Mesenchymal stem cell (in vitro differentiated cells and primary cell): ENCODE data around the gene HSPA9.

Source experiments
- DNase-seq: peaks from one replicate; pipeline ENCODE4 v3.0.0-alpha.2; 2013
- H2AFZ ChIP-seq: one replicate; pipeline ENCODE4 v1.6.1; 2013; ENCODE audit warnings: low read depth, mild to moderate bottlenecking, control low read depth, inconsistent platforms, low read length, moderate library complexity
- H2AK5ac ChIP-seq: 2 replicates; pipeline ENCODE4 v1.6.1; 2013; ENCODE audit warnings: low read length, moderate library complexity, mild to moderate bottlenecking, inconsistent platforms; ENCODE audit not compliant: severe bottlenecking
- H2BK120ac ChIP-seq: one replicate; pipeline ENCODE4 v1.6.1; 2013; ENCODE audit warnings: low read depth, mild to moderate bottlenecking, inconsistent platforms, low read length, moderate library complexity
- H2BK12ac ChIP-seq, 2 experiments: one replicate each; pipeline ENCODE4 v1.6.1; 2013; ENCODE audit warnings: inconsistent platforms in 2 of 2, low read length in 2 of 2, mild to moderate bottlenecking in 2 of 2, moderate library complexity in 2 of 2, control low read depth in 1 of 2
- H2BK15ac ChIP-seq: one replicate; pipeline ENCODE4 v1.6.1; 2013; ENCODE audit warnings: mild to moderate bottlenecking, low read depth, inconsistent platforms; ENCODE audit not compliant: poor library complexity, severe bottlenecking
- H2BK5ac ChIP-seq: 2 replicates; pipeline ENCODE4 v1.6.1; 2013; ENCODE audit warnings: low read depth, mild to moderate bottlenecking, low read length, control low read depth, inconsistent platforms; ENCODE audit not compliant: poor library complexity, severe bottlenecking
- H3K14ac ChIP-seq, 2 experiments: one replicate each; pipeline ENCODE4 v1.6.1; 2013; ENCODE audit warnings: inconsistent platforms in 2 of 2, low read length in 2 of 2, control low read depth in 1 of 2, mild to moderate bottlenecking in 1 of 2, moderate library complexity in 1 of 2
- H3K18ac ChIP-seq, 2 experiments: one replicate each; pipeline ENCODE4 v1.6.1; 2013; ENCODE audit warnings: inconsistent platforms in 2 of 2, low read length in 2 of 2, control low read depth in 1 of 2, low read depth in 1 of 2, mild to moderate bottlenecking in 1 of 2
- H3K23ac ChIP-seq, 2 experiments: one replicate each; pipeline ENCODE4 v1.6.1; 2013; ENCODE audit warnings: inconsistent platforms in 2 of 2, low read length in 2 of 2, mild to moderate bottlenecking in 2 of 2, moderate library complexity in 2 of 2, control low read depth in 1 of 2
- H3K27ac ChIP-seq: 2 replicates; pipeline ENCODE4 v1.5.1; 2013; ENCODE audit warnings: mild to moderate bottlenecking, moderate library complexity, low read length, control low read depth, inconsistent platforms; ENCODE audit not compliant: poor library complexity, severe bottlenecking
- H3K27me3 ChIP-seq, 2 experiments: 2 replicates each; pipeline versions ENCODE4 v1.6.1 to v1.7.0; 2013; ENCODE audit warnings: low read length in 2 of 2, mild to moderate bottlenecking in 2 of 2, moderate library complexity in 2 of 2, control low read depth in 1 of 2, inconsistent platforms in 1 of 2; ENCODE audit not compliant: control insufficient read depth in 1 of 2, insufficient read depth in 1 of 2
- H3K36me3 ChIP-seq, 2 experiments: 2 replicates each; pipeline versions ENCODE4 v1.6.1 to v1.7.0; 2013; ENCODE audit warnings: low read length in 2 of 2, control low read depth in 1 of 2, inconsistent platforms in 1 of 2, low read depth in 1 of 2, mild to moderate bottlenecking in 1 of 2; ENCODE audit not compliant: insufficient read depth in 2 of 2, control insufficient read depth in 1 of 2
- H3K4ac ChIP-seq, 2 experiments: one replicate each; pipeline ENCODE4 v1.6.1; 2013; ENCODE audit warnings: inconsistent platforms in 2 of 2, low read length in 2 of 2, mild to moderate bottlenecking in 2 of 2, moderate library complexity in 2 of 2, control low read depth in 1 of 2, low read depth in 1 of 2
- H3K4me1 ChIP-seq: 2 replicates; pipeline ENCODE4 v1.6.1; 2013; ENCODE audit warnings: low read depth, low read length, control low read depth; ENCODE audit not compliant: control insufficient read depth, insufficient read depth
- H3K4me2 ChIP-seq: 2 replicates; pipeline ENCODE4 v1.6.1; 2013; ENCODE audit warnings: low read length, mild to moderate bottlenecking, inconsistent platforms; ENCODE audit not compliant: poor library complexity, severe bottlenecking
- H3K4me3 ChIP-seq, 2 experiments: 2 replicates each; pipeline versions ENCODE4 v1.5.1 to v1.7.0; 2013; ENCODE audit warnings: low read length in 2 of 2, mild to moderate bottlenecking in 2 of 2, control low read depth in 1 of 2, low read depth in 1 of 2; ENCODE audit not compliant: insufficient read depth in 1 of 2
- H3K79me1 ChIP-seq: replicated peaks from 2 replicates; pipeline ENCODE4 v1.6.1; 2013; ENCODE audit warnings: mild to moderate bottlenecking, control low read depth, low read length, inconsistent platforms; ENCODE audit not compliant: poor library complexity, severe bottlenecking
- H3K9ac ChIP-seq: 2 replicates; pipeline ENCODE4 v1.7.0; 2013; ENCODE audit warnings: mild to moderate bottlenecking, low read length, moderate library complexity
- H3K9me3 ChIP-seq: 2 replicates; pipeline ENCODE4 v1.7.0; 2013; ENCODE audit warnings: mild to moderate bottlenecking, low read length; ENCODE audit not compliant: control insufficient read depth
- H4K8ac ChIP-seq: one replicate; pipeline ENCODE4 v1.6.1; 2013; ENCODE audit warnings: inconsistent platforms, mild to moderate bottlenecking, low read length, moderate library complexity
- H4K91ac ChIP-seq: one replicate; pipeline ENCODE4 v1.6.1; 2013; ENCODE audit warnings: mild to moderate bottlenecking, low read length, inconsistent platforms
- WGBS: methylation state at CpG from one replicate; pipeline ENCODE4 v1.1.7; 2013; ENCODE audit warnings: mixed read lengths; 5-methylcytosine and 5-hydroxymethylcytosine counted together

HSPA9 gene

DNA sequence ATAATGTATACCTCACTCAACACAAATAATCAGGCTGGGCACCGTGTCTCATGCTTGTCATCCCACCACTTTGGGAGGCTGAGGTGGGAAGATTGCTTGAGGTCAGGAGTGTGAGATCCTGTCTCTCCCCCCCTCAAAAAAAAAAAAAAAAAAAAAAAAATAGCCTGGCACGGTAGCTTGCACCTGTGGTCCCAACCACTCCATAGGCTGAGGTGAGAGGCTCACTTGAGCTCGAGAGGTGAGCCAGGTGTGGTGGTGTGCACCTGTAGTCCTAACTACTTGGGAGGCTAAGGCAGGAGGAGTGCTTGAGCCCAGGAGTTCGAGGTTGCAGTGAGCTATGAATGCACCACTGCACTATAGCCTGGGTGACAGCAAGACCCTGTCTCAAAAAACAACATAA, 22.5 kb downstream of the HSPA9 start:
- no peaks in the 10 kb centered on the region for H3K27me3 ChIP-seq
- no peaks in the 10 kb centered on the region for H3K9me3 ChIP-seq
- no peak overlapping the region for H2AK5ac ChIP-seq
- H4K8ac ChIP-seq, result no peak overlapping the region
- no peak overlapping the region for H2BK5ac ChIP-seq
- H3K23ac ChIP-seq, result no peak overlapping the region
- no peak overlapping the region for H3K4ac ChIP-seq
- no peak overlapping the region for H3K9ac ChIP-seq
- no peak overlapping the region for H2BK15ac ChIP-seq
- H2BK12ac ChIP-seq, result no peak overlapping the region
- peaks cover 17 to 63% of the 10 kb centered on the region in 2 experiments for H3K36me3 ChIP-seq
- H2AFZ ChIP-seq, result no peak overlapping the region
- WGBS, result 94% methylated on average over 3 of the region's 4 CpGs
- no peak overlapping the region for H3K14ac ChIP-seq
- H3K4me3 ChIP-seq, result no peak overlapping the region
- H2BK120ac ChIP-seq, result no peak overlapping the region
- H3K27ac ChIP-seq, result no peak overlapping the region
- H3K4me1 ChIP-seq, result no peaks in the 10 kb centered on the region
- peaks cover 13% of the 10 kb centered on the region for H3K79me1 ChIP-seq
- H3K18ac ChIP-seq, result peak overlapping the region in 1 of 2 experiments; percentile 16
- H4K91ac ChIP-seq, result no peak overlapping the region
- no peak overlapping the region for H3K4me2 ChIP-seq
- DNase-seq, result no peak

DNA sequence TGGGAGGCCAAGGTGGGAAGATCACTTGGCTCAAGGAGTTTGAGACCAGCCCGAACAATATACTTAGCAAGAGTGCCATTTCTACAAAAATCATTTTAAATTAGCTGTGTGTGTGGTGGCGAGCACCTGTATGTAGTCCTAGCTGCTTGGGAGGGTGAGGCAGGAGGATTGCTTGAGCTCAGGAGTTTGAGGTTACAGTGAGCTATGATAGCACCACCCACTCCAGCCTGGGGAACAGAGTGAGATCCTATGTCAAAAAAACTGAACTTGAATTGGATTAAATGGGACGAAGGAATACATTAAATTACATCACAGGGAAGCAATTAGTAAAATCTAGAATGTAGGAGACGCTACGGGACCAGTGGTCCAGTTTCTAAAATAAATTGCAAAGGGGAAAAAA, 25.8 kb downstream of the HSPA9 start:
- no peak for DNase-seq
- Histone ChIP-seq H3K23ac (no peak overlapping the region), H3K4me3 (no peak overlapping the region), H3K4me1 (peaks cover 9% of the 10 kb centered on the region), H3K14ac (no peak overlapping the region), H3K18ac (no peak overlapping the region), H3K4ac (no peak overlapping the region), H2BK15ac (no peak overlapping the region), H2BK120ac (no peak overlapping the region), H3K36me3 (peaks cover 10 to 30% of the 10 kb centered on the region in 2 experiments), H4K91ac (no peak overlapping the region), H3K9ac (peak overlapping the region; percentile 24), H2BK5ac (no peak overlapping the region), H4K8ac (no peak overlapping the region), H3K4me2 (no peak overlapping the region), H2AFZ (no peak overlapping the region), H2BK12ac (no peak overlapping the region), H3K79me1 (peaks cover 12% of the 10 kb centered on the region), H3K27me3 (no peaks in the 10 kb centered on the region), H3K9me3 (no peaks in the 10 kb centered on the region), H3K27ac (no peak overlapping the region), H2AK5ac (no peak overlapping the region)
- 99% methylated on average over 4 of the region's 5 CpGs for WGBS

DNA sequence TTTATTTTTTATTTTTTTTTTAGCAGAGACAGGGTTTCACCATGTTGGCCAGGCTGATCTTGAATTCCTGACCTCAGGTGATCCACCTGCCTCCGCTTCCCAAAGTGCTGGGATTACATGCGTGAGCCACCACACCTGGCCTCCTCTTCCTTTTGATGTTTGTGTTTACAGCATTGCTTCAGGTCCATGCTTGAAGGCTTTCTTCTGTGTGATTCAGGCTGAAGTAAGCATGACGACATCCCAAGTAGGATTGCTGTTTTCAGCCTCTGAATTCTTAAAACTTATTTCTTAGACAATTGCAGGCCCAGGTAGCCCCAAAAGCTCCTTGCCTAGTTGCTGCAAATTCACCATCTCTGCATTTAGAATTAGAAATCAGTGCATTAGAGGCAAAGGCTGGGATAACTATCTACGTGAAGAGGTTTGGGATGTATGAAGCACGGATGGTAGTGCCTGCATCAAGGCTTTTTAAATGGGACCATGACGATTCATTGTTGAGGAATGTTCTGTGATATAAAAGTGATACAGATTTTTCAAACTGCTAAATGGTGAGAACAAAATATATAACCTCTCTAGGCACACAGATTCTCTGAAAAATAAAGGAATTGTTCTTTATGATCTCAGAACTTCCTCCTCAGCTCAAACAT, 29.2 kb downstream of the HSPA9 start:
- H3K79me1 ChIP-seq, result peaks cover 9% of the 10 kb centered on the region
- H3K27me3 ChIP-seq, result no peaks in the 10 kb centered on the region
- no peak overlapping the region for H4K8ac ChIP-seq
- H2BK15ac ChIP-seq, result no peak overlapping the region
- H2BK12ac ChIP-seq, result no peak overlapping the region
- 95% methylated on average over 5 of the region's 6 CpGs for WGBS
- no peak overlapping the region for H3K14ac ChIP-seq
- peak; percentile 42 for DNase-seq
- H3K4ac ChIP-seq, result no peak overlapping the region
- no peak overlapping the region for H3K4me2 ChIP-seq
- peak overlapping the region; percentile 17 for H3K9ac ChIP-seq
- no peak overlapping the region for H3K23ac ChIP-seq
- H3K4me3 ChIP-seq, result no peak overlapping the region
- H4K91ac ChIP-seq, result no peak overlapping the region
- H3K18ac ChIP-seq, result no peak overlapping the region
- H2AFZ ChIP-seq, result no peak overlapping the region
- H3K36me3 ChIP-seq, result peaks cover 0 to 2% of the 10 kb centered on the region in 2 experiments
- no peak overlapping the region for H2BK120ac ChIP-seq
- H3K4me1 ChIP-seq, result peaks cover 9% of the 10 kb centered on the region
- H3K9me3 ChIP-seq, result no peaks in the 10 kb centered on the region
- H3K27ac ChIP-seq, result no peak overlapping the region
- H2BK5ac ChIP-seq, result no peak overlapping the region
- H2AK5ac ChIP-seq, result no peak overlapping the region

DNA sequence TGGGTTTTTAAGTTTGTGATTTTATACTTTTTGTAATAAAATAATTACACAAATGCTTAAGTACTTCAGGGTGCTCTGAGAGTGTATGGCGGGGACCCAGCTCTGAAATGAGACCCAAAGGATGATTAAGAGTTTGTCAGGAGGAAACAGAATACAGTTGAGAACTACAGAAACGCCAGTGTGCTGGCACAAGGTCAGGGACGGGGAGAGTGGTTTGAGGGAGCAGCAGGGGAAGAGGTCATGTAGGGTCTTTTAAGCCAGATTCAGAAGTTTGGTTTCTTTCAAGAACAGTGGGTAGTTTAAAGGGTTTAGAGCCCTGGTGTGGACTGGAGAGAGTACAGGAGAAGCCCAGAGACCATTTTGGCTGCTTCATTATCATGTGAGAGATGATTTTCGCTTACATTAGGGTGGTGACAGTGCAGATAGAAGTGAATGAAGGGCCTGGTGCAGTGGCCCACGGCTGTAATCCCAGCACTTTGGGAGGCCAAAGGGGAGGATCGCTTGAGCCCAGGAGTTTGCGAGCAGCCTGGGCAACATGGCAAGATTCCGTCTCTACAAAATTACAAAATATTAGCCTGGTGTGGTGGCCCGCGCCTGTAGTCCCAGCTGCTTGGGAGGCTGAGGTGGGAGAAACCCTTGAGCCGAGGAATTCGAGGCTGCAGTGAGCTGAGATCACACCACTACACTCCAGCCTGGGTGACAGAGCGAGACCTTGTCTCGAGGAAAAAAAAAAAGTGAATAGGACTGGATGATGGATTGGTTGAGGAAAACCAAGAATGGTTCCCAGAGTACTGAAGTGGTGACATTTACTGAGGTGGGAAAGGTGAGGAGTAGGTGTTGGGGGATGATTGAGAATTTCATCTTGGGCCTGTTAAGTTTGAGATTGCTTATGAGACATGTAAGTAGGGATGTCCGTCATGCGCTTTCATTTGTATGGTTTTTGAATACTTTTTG, 30.7 kb downstream of the HSPA9 start:
- Histone ChIP-seq H3K79me1 (peaks cover 9% of the 10 kb centered on the region), H2BK5ac (no peak overlapping the region), H2AFZ (no peak overlapping the region), H4K91ac (no peak overlapping the region), H2BK15ac (no peak overlapping the region), H4K8ac (no peak overlapping the region), H3K27me3 (no peaks in the 10 kb centered on the region), H3K9me3 (no peaks in the 10 kb centered on the region), H3K27ac (peak overlapping the region; percentile 93), H2BK12ac (peak overlapping the region in 1 of 2 experiments; percentile 29), H3K23ac (peak overlapping the region in 1 of 2 experiments; percentile 5), H3K4me3 (peak overlapping the region; percentile 29 to 89), H3K18ac (peak overlapping the region in 1 of 2 experiments; percentile 8), H3K4ac (peak overlapping the region in 1 of 2 experiments; percentile 93), H3K36me3 (peaks cover 0 to 17% of the 10 kb centered on the region in 2 experiments), H3K14ac (peak overlapping the region in 1 of 2 experiments; percentile 41), H3K4me1 (peaks cover 9% of the 10 kb centered on the region), H2AK5ac (peak overlapping the region; percentile 67), H3K4me2 (peak overlapping the region; percentile 95), H3K9ac (peak overlapping the region; percentile 100), H2BK120ac (no peak overlapping the region)
- 70% methylated on average over 16 of the region's 16 CpGs for WGBS
- DNase-seq, result peak; percentile 51
